HG03439 (cell line): ENCODE measurements around the gene GPR75.

ENCODE experiments used
- ATAC-seq: cut with Tn5 transposase; IDR thresholded peaks from one replicate; pipeline ENCODE4 v1.9.1; 2021; ENCODE audit warnings: mild to moderate bottlenecking, moderate library complexity; ENCODE audit not compliant: unreplicated experiment

Gene GPR75

GRCh38 chr2:53811601-53812000 is 48.2 kb downstream of the GPR75 start:
- ATAC-seq: no peak
